ENCODE results near the gene SLC4A4. TPM values are rescaled to one million over a fixed set of nuclear protein-coding genes. Genes with fewer than 3 reads are reported as not detected.

The SLC4A4 gene
- total RNA-seq, 1 experiment from 2014 or later, result 0.92 TPM

GRCh38 chr4:71292228-71292627, 46.6 kb upstream of the SLC4A4 start:
- WGBS (ENCODE audit: extremely low coverage, insufficient read length, low lambda C conversion rate), result no CpG with 5 or more reads among the region's 1 CpG
- no peak overlapping the region for H4K91ac ChIP-seq (ENCODE audit: insufficient read length, low read depth, low read length)
- no peaks in the 10 kb centered on the region for H3K36me3 Mint-ChIP-seq (ENCODE audit: insufficient read depth in 1 of 3, low read depth in 3 of 3)
- no peaks in the 10 kb centered on the region for H4K20me1 ChIP-seq (ENCODE audit: control insufficient read depth, insufficient read depth, insufficient read length)
- no peak overlapping the region for H3K27ac Mint-ChIP-seq
- H2AFZ ChIP-seq (ENCODE audit: low read length), result no peak overlapping the region
- no peak overlapping the region for H3K56ac ChIP-seq (ENCODE audit: insufficient read length, low read depth, low read length)
- no peaks in the 10 kb centered on the region for H3K79me2 ChIP-seq (ENCODE audit: insufficient read depth, low read length)
- H3K4me3 Mint-ChIP-seq, result no peak overlapping the region
- H3K14ac ChIP-seq (ENCODE audit: insufficient read depth, low read length), result no peak overlapping the region
- H3K9me3 Mint-ChIP-seq, result no peaks in the 10 kb centered on the region
- H3K9me3 ChIP-seq (ENCODE audit: control insufficient read depth, low read depth, low read length), result no peaks in the 10 kb centered on the region
- no peaks in the 10 kb centered on the region for H3K23me2 ChIP-seq (ENCODE audit: insufficient read length, low read depth, low read length, poor library complexity, severe bottlenecking)
- H3K4ac ChIP-seq (ENCODE audit: low read depth, low read length), result no peak overlapping the region
- no peak for DNase-seq
- no peak overlapping the region for H3K9ac ChIP-seq (ENCODE audit: extremely low read depth, insufficient read length, low read length)
- H3K4me2 ChIP-seq (ENCODE audit: insufficient read depth, insufficient read length, low read length), result no peak overlapping the region
- no peaks in the 10 kb centered on the region for H3K79me1 ChIP-seq (ENCODE audit: insufficient read depth, low read depth, low read length, poor library complexity, severe bottlenecking)
- no peaks in the 10 kb centered on the region; the same call in 1 of the 2 replicates for H3K4me1 ChIP-seq (ENCODE audit: insufficient read depth, low read length)
- no peaks in the 10 kb centered on the region for H3K27me3 Mint-ChIP-seq (ENCODE audit: low read depth)
- TF ChIP-seq CTCF (conservative IDR thresholded peaks at IDR 0.05), result no peak
- no peak overlapping the region for H2BK5ac ChIP-seq (ENCODE audit: insufficient read length, low read length)
- no peak overlapping the region for H4K5ac ChIP-seq (ENCODE audit: insufficient read length, low read depth, low read length)
- no peak overlapping the region for H3T11ph ChIP-seq (ENCODE audit: low read length)
- H2BK20ac ChIP-seq (ENCODE audit: low read depth, low read length, poor library complexity, severe bottlenecking), result no peak overlapping the region
- no peaks in the 10 kb centered on the region for H3K4me1 Mint-ChIP-seq
- H3K27me3 ChIP-seq (ENCODE audit: insufficient read depth, low read length), result no peaks in the 10 kb centered on the region
- H3K18ac ChIP-seq (ENCODE audit: insufficient read length, low read depth, low read length), result no peak overlapping the region
- no peak overlapping the region for H2BK12ac ChIP-seq (ENCODE audit: insufficient read length, low read depth, low read length)
- H3K27ac ChIP-seq (ENCODE audit: insufficient read length, low read depth, low read length), result no peak overlapping the region
- H2BK120ac ChIP-seq (ENCODE audit: low read depth, low read length, poor library complexity, severe bottlenecking), result no peak overlapping the region
- no peak overlapping the region for H3K23ac ChIP-seq (ENCODE audit: insufficient read length, low read depth, low read length)
- H2AK5ac ChIP-seq (ENCODE audit: insufficient read length, low read length), result no peak overlapping the region
- H4K8ac ChIP-seq (replicated peaks; ENCODE audit: insufficient read length, low read depth, low read length), result no peak overlapping the region
- H2BK15ac ChIP-seq (ENCODE audit: low read depth, low read length), result no peak overlapping the region

All from H9 (cell line).